ENCODE results near the gene TGFBR2.

DNA sequence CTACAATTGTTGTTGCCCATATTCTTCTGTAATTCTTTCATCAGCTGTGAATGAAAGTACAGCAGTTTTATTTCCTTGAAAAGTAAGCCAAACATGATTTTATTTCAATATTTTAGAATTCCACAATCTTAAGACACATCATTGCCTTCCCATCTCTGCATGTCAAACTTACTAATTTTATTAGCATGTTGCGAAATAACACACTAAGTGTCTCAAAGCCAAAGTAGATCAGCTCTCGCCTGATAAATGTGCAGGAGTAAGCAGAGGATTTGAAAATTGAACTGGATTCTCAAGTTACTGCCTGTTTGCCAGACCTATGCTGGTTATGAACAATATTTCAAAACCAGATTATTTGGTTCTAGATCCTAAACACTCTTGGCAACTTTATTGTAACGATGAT, 25.7 kb downstream of the TGFBR2 start:
- TF ChIP-seq CTCF (IDR thresholded peaks at IDR 0.05): no peak
- TF ChIP-seq POLR2A (IDR thresholded peaks at IDR 0.05): no peak

Measured in uterus (tissue), 2 donors.